ENCODE data around the gene RBM4.
"Not testable (repeated sequence)": the region's sequence is repeated elsewhere in the genome, so short reads cannot be mapped to it uniquely, and the experiment has no call there.

RBM4 gene

DNA sequence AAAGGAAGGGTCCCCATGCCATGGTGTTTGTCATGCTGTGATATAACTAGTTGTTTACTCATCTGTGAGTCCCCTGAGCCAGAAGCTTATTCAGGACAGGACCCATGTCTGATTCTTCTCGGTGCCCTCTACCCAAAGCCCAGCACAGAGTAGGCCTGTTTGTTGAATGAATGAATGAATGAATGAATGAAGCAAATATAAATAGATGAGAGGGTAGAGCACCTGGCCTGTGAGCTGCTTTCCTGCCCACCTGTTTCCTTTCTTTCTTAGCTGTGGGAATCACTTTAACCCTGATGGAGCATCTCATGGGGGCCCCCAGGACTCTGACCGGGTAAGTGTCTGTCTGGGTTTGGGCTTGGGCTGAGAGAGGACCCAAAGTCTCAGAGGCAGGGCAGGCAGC, 38.3 kb upstream of the RBM4 start:
- peaks cover 41% of the 10 kb centered on the region for H3K4me1 ChIP-seq (ENCODE audit: control insufficient read depth, insufficient read depth, low read length, unreplicated experiment)
- peak overlapping the region; percentile 38 for H3K27ac ChIP-seq (ENCODE audit: low read depth, low read length)
- no peaks in the 10 kb centered on the region for H3K27me3 ChIP-seq (ENCODE audit: insufficient read depth, low read length)
- H2AFZ ChIP-seq (ENCODE audit: low read length, unreplicated experiment), result no peak overlapping the region
- H3K79me2 ChIP-seq (ENCODE audit: control insufficient read depth, insufficient read depth, low read length, unreplicated experiment), result no peaks in the 10 kb centered on the region
- H3K4me3 ChIP-seq (ENCODE audit: low read depth, low read length), result no peak overlapping the region
- H3K36me3 ChIP-seq (ENCODE audit: insufficient read depth, low read length), result peaks cover 7% of the 10 kb centered on the region; the same call in 1 of the 2 replicates

GRCh38 chr11:66600631-66601233, 37.8 kb upstream of the RBM4 start:
- Histone ChIP-seq H3K79me2 (ENCODE audit: control insufficient read depth, insufficient read depth, low read length, unreplicated experiment) (no peaks in the 10 kb centered on the region), H3K36me3 (ENCODE audit: insufficient read depth, low read length) (peaks cover 8% of the 10 kb centered on the region; the same call in 1 of the 2 replicates), H3K4me1 (ENCODE audit: control insufficient read depth, insufficient read depth, low read length, unreplicated experiment) (peaks cover 36% of the 10 kb centered on the region), H3K27me3 (ENCODE audit: insufficient read depth, low read length) (no peaks in the 10 kb centered on the region), H2AFZ (ENCODE audit: low read length, unreplicated experiment) (no peak overlapping the region), H3K27ac (ENCODE audit: low read depth, low read length) (peak overlapping the region; percentile 38), H3K4me3 (ENCODE audit: low read depth, low read length) (no peak overlapping the region)

DNA sequence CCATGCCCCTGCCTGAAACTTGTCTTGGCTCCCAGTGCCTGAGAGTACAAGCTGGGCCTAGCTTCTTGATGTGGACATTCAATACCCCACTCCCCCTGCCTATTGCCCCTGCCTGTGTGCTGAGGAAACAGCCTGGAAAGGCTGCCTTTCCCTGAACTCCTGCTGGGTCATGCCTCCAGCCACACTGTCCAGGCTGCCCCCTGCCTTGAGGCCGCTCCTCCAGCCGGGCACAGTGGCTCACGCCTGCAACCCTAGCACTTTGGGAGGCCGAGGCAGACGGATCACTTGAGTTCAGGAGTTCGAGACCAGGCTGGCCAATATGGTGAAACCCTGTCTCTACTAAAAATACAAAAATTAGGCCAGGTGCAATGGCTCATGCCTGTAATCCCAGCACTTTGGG, 35.4 kb upstream of the RBM4 start:
- no peaks in the 10 kb centered on the region for H3K79me2 ChIP-seq (ENCODE audit: control insufficient read depth, insufficient read depth, low read length, unreplicated experiment)
- peaks cover 10% of the 10 kb centered on the region; the same call in 1 of the 2 replicates for H3K36me3 ChIP-seq (ENCODE audit: insufficient read depth, low read length)
- H2AFZ ChIP-seq (ENCODE audit: low read length, unreplicated experiment), result no peak overlapping the region
- no peak overlapping the region for H3K4me3 ChIP-seq (ENCODE audit: low read depth, low read length)
- no peaks in the 10 kb centered on the region for H3K27me3 ChIP-seq (ENCODE audit: insufficient read depth, low read length)
- no peak overlapping the region; the same call in 1 of the 2 replicates for H3K27ac ChIP-seq (ENCODE audit: low read depth, low read length)
- peaks cover 44% of the 10 kb centered on the region for H3K4me1 ChIP-seq (ENCODE audit: control insufficient read depth, insufficient read depth, low read length, unreplicated experiment)

GRCh38 chr11:66604155-66604554, 34.3 kb upstream of the RBM4 start:
- Histone ChIP-seq H3K27me3 (ENCODE audit: insufficient read depth, low read length) (no peaks in the 10 kb centered on the region), H3K36me3 (ENCODE audit: insufficient read depth, low read length) (peaks cover 8% of the 10 kb centered on the region; the same call in 1 of the 2 replicates), H3K79me2 (ENCODE audit: control insufficient read depth, insufficient read depth, low read length, unreplicated experiment) (no peaks in the 10 kb centered on the region), H2AFZ (ENCODE audit: low read length, unreplicated experiment) (no peak overlapping the region), H3K4me1 (ENCODE audit: control insufficient read depth, insufficient read depth, low read length, unreplicated experiment) (peaks cover 47% of the 10 kb centered on the region), H3K4me3 (ENCODE audit: low read depth, low read length) (no peak overlapping the region), H3K27ac (ENCODE audit: low read depth, low read length) (no peak overlapping the region)

DNA sequence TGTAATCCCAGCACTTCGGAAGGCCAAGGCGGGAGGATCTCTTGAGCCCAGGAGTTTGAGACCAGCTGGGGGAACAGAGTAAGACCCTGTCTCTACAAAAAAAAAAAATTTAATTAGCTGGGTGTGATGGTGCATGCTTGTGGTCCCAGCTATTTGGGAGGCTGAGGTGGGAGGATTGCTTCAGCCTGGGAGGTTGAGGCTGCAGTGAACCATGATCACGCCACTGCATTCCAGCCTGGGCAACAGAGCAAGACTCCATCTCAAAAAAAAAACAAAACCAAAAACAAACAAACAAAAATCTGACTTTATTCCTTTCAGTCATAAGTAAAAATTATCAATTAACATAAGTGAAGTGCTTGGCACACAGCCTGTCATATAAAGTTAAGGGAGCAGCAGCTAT, 31.9 kb upstream of the RBM4 start:
- H3K4me3 ChIP-seq (ENCODE audit: low read depth, low read length); H3K79me2 ChIP-seq (ENCODE audit: control insufficient read depth, insufficient read depth, low read length, unreplicated experiment); H2AFZ ChIP-seq (ENCODE audit: low read length, unreplicated experiment); H3K36me3 ChIP-seq (ENCODE audit: insufficient read depth, low read length); H3K27me3 ChIP-seq (ENCODE audit: insufficient read depth, low read length): not testable (repeated sequence)
- peak overlapping the region; percentile 78 for H3K27ac ChIP-seq (ENCODE audit: low read depth, low read length)
- peaks cover 30% of the 10 kb centered on the region for H3K4me1 ChIP-seq (ENCODE audit: control insufficient read depth, insufficient read depth, low read length, unreplicated experiment)

DNA sequence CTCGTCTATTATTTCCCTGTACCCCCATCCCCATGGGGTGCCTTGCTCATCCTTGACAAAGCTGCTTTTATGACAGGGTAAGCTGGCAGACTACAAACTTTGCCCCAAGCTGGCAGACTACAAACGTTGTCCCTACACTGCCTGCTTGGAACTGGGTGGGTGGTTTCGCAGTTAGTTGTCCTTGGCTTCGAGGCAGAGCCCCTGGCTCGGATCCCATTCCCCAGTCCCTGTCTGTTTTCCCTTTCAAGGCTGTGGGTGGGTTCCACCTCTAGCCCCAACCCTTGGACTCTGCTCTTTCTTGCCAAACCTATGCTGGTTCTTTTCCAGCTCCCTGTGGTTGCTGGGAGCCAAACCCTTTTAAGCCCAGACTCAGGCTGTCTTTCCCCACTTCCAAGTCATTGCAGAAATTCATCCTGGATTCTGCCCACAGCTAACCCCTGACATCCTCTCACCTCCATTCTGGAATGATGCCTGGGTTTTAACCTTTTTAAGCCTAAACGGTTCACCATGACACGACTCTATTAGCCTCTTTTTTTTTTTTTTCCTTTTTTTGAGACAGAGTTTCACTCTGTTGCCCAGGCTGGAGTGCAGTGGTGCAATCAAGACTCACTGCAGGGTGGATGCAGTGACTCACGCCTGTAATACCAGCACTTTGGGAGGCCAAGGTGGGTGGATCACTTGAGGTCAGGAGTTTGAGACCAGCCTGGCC, 31.2 kb upstream of the RBM4 start:
- H3K27ac ChIP-seq (ENCODE audit: low read depth, low read length), result peak overlapping the region; percentile 78
- H2AFZ ChIP-seq (ENCODE audit: low read length, unreplicated experiment), result no peak overlapping the region

GRCh38 chr11:66609721-66610617, 28.5 kb upstream of the RBM4 start:
- no peak overlapping the region for H3K27ac ChIP-seq (ENCODE audit: low read depth, low read length)

More for the DNA sequence above, 31.2 kb upstream of the RBM4 start:
- H3K27me3 ChIP-seq (ENCODE audit: insufficient read depth, low read length), result no peaks in the 10 kb centered on the region
- H3K79me2 ChIP-seq (ENCODE audit: control insufficient read depth, insufficient read depth, low read length, unreplicated experiment), result no peaks in the 10 kb centered on the region
- 0 out of 2 replicates have a peak, but pooled peaks cover 3% of the 10 kb centered on the region for H3K36me3 ChIP-seq (ENCODE audit: insufficient read depth, low read length)
- peak overlapping the region; percentile 29; the same call in 1 of the 2 replicates for H3K4me3 ChIP-seq (ENCODE audit: low read depth, low read length)
- H3K4me1 ChIP-seq (ENCODE audit: control insufficient read depth, insufficient read depth, low read length, unreplicated experiment), result peaks cover 23% of the 10 kb centered on the region

DNA sequence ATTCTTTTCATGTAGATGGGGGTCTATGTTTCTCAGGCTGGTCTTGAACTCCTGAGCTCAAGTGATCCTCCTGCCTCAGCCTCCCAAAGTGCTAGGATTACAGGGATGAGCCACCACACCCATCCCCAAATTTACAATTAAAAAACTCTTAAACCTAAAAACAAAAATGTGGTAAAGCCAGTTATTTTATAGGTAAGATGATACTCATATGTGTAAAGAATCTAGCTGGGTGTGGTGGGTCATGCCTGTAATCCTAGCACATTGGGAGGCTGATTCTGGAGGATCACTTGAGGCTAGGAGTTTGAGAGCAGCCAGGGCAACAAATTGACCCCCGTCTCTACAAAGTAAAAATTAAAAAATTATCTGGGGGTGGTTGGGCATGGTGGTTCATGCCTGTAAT, 26.0 kb upstream of the RBM4 start:
- H2AFZ ChIP-seq (ENCODE audit: low read length, unreplicated experiment), result no peak overlapping the region
- H3K36me3 ChIP-seq (ENCODE audit: insufficient read depth, low read length), result peaks cover 2% of the 10 kb centered on the region; the same call in 1 of the 2 replicates
- no peak overlapping the region for H3K4me3 ChIP-seq (ENCODE audit: low read depth, low read length)
- peaks cover 11% of the 10 kb centered on the region for H3K4me1 ChIP-seq (ENCODE audit: control insufficient read depth, insufficient read depth, low read length, unreplicated experiment)
- H3K79me2 ChIP-seq (ENCODE audit: control insufficient read depth, insufficient read depth, low read length, unreplicated experiment), result peaks cover 18% of the 10 kb centered on the region
- H3K27ac ChIP-seq (ENCODE audit: low read depth, low read length), result no peak overlapping the region
- H3K27me3 ChIP-seq (ENCODE audit: insufficient read depth, low read length), result no peaks in the 10 kb centered on the region

More at GRCh38 chr11:66609721-66610617, 28.5 kb upstream of the RBM4 start:
- H3K79me2 ChIP-seq (ENCODE audit: control insufficient read depth, insufficient read depth, low read length, unreplicated experiment), result no peaks in the 10 kb centered on the region
- H3K27me3 ChIP-seq (ENCODE audit: insufficient read depth, low read length), result no peaks in the 10 kb centered on the region
- 0 out of 2 replicates have a peak, but pooled peaks cover 3% of the 10 kb centered on the region for H3K36me3 ChIP-seq (ENCODE audit: insufficient read depth, low read length)
- H2AFZ ChIP-seq (ENCODE audit: low read length, unreplicated experiment), result no peak overlapping the region
- H3K4me3 ChIP-seq (ENCODE audit: low read depth, low read length), result no peak overlapping the region
- H3K4me1 ChIP-seq (ENCODE audit: control insufficient read depth, insufficient read depth, low read length, unreplicated experiment), result peaks cover 19% of the 10 kb centered on the region

- Histone ChIP-seq H3K79me2 (ENCODE audit: control insufficient read depth, insufficient read depth, low read length, unreplicated experiment) (peaks cover 34% of the 10 kb centered on the region), H3K4me1 (ENCODE audit: control insufficient read depth, insufficient read depth, low read length, unreplicated experiment) (peaks cover 4% of the 10 kb centered on the region), H3K36me3 (ENCODE audit: insufficient read depth, low read length) (peaks cover 11% of the 10 kb centered on the region; the same call in 1 of the 2 replicates), H3K27ac (ENCODE audit: low read depth, low read length) (no peak overlapping the region), H2AFZ (ENCODE audit: low read length, unreplicated experiment) (no peak overlapping the region), H3K27me3 (ENCODE audit: insufficient read depth, low read length) (no peaks in the 10 kb centered on the region), H3K4me3 (ENCODE audit: low read depth, low read length) (no peak overlapping the region)
Observed at GRCh38 chr11:66614073-66614472, 24.4 kb upstream of the RBM4 start.

GRCh38 chr11:66616379-66617154, 21.9 kb upstream of the RBM4 start, which contains the start of gene RBM14:
TSS of gene RBM14 (plus strand) at chr11:66616630. CDS start at chr11:66616721, 91 bp downstream.
- Histone ChIP-seq H3K4me3 (ENCODE audit: low read depth, low read length) (peak within 1 kb of the TSS; percentile 97), H3K4me1 (ENCODE audit: control insufficient read depth, insufficient read depth, low read length, unreplicated experiment) (peaks cover 11% of the 10 kb centered on the region), H3K36me3 (ENCODE audit: insufficient read depth, low read length) (peaks cover 11% of the 10 kb centered on the region; the same call in 1 of the 2 replicates), H3K27ac (ENCODE audit: low read depth, low read length) (peak within 1 kb of the TSS; percentile 81), H3K27me3 (ENCODE audit: insufficient read depth, low read length) (no peaks in the 10 kb centered on the region), H3K79me2 (ENCODE audit: control insufficient read depth, insufficient read depth, low read length, unreplicated experiment) (peaks cover 57% of the 10 kb centered on the region), H2AFZ (ENCODE audit: low read length, unreplicated experiment) (peak within 1 kb of the TSS; percentile 62)

Data from ACC112 (cell line).